Measurements from ENCODE around the gene WBP2NL. TPM values are rescaled to one million over a fixed set of nuclear protein-coding genes. Genes with fewer than 3 reads are reported as not detected.

Gene WBP2NL
- total RNA-seq, 1 experiment from 2014 or later: 0.22 TPM

DNA sequence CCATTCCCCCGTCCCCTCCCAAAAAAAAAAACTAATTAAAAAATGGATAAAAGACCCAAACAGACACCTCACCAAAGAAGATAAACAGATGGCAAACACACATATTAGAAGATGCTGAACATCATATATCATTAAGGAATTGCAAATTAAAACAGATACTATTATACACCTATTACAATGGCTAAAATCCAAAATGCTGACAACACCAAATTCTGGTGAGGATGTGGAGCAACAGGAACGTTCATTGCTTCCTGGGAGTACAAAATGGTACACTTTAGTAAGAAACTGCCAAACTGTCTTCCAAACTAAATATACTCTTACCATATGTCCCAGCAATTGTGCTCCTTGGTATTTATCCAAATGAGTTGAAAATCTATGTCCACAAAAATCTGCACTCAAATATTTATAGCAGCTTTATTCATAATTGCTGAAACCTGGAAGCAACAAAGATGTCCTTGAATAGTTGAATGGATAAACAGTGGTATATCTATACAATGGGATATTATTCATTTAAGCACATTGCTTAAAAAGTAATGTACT is 52.1 kb downstream of the WBP2NL start:
- H2AK5ac ChIP-seq (ENCODE audit: insufficient read length, low read length): no peak overlapping the region
- H2BK20ac ChIP-seq (ENCODE audit: low read depth, low read length, poor library complexity, severe bottlenecking): no peak overlapping the region
- H3T11ph ChIP-seq (ENCODE audit: low read length): no peak overlapping the region
- DNase-seq: no peak
- H3K27ac Mint-ChIP-seq: no peak overlapping the region
- no peak overlapping the region for H4K8ac ChIP-seq (replicated peaks; ENCODE audit: insufficient read length, low read depth, low read length)
- H3K14ac ChIP-seq (ENCODE audit: insufficient read depth, low read length): no peak overlapping the region
- no peak overlapping the region for H4K91ac ChIP-seq (ENCODE audit: insufficient read length, low read depth, low read length)
- no peak overlapping the region for H2AFZ ChIP-seq (ENCODE audit: low read length)
- H3K4me1 ChIP-seq (ENCODE audit: insufficient read depth, low read length): no peaks in the 10 kb centered on the region
- H4K20me1 ChIP-seq (ENCODE audit: control insufficient read depth, insufficient read depth, insufficient read length): no peaks in the 10 kb centered on the region
- no peak overlapping the region for H2BK15ac ChIP-seq (ENCODE audit: low read depth, low read length)
- no CpG with 5 or more reads among the region's 2 CpGs for WGBS (ENCODE audit: extremely low coverage, insufficient read length, low lambda C conversion rate)
- H3K9me3 Mint-ChIP-seq: no peaks in the 10 kb centered on the region
- no peaks in the 10 kb centered on the region for H3K27me3 ChIP-seq (ENCODE audit: insufficient read depth, low read length)
- H2BK5ac ChIP-seq (ENCODE audit: insufficient read length, low read length): no peak overlapping the region
- no peaks in the 10 kb centered on the region for H3K23me2 ChIP-seq (ENCODE audit: insufficient read length, low read depth, low read length, poor library complexity, severe bottlenecking)
- H3K4me1 Mint-ChIP-seq: no peaks in the 10 kb centered on the region
- no peak overlapping the region for H2BK120ac ChIP-seq (ENCODE audit: low read depth, low read length, poor library complexity, severe bottlenecking)
- no peaks in the 10 kb centered on the region for H3K27me3 Mint-ChIP-seq (ENCODE audit: low read depth)
- H3K23ac ChIP-seq (ENCODE audit: insufficient read length, low read depth, low read length): no peak overlapping the region
- no peak overlapping the region for H3K9ac ChIP-seq (ENCODE audit: extremely low read depth, insufficient read length, low read length)
- H3K9me3 ChIP-seq (ENCODE audit: control insufficient read depth, low read depth, low read length): no peaks in the 10 kb centered on the region
- no peak overlapping the region for H3K18ac ChIP-seq (ENCODE audit: insufficient read length, low read depth, low read length)
- H3K4me3 Mint-ChIP-seq: no peak overlapping the region
- TF ChIP-seq, protein P1, sequence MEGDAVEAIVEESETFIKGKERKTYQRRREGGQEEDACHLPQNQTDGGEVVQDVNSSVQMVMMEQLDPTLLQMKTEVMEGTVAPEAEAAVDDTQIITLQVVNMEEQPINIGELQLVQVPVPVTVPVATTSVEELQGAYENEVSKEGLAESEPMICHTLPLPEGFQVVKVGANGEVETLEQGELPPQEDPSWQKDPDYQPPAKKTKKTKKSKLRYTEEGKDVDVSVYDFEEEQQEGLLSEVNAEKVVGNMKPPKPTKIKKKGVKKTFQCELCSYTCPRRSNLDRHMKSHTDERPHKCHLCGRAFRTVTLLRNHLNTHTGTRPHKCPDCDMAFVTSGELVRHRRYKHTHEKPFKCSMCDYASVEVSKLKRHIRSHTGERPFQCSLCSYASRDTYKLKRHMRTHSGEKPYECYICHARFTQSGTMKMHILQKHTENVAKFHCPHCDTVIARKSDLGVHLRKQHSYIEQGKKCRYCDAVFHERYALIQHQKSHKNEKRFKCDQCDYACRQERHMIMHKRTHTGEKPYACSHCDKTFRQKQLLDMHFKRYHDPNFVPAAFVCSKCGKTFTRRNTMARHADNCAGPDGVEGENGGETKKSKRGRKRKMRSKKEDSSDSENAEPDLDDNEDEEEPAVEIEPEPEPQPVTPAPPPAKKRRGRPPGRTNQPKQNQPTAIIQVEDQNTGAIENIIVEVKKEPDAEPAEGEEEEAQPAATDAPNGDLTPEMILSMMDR (conservative IDR thresholded peaks at IDR 0.05): no peak
- no peak overlapping the region for H4K5ac ChIP-seq (ENCODE audit: insufficient read length, low read depth, low read length)
- no peaks in the 10 kb centered on the region for H3K36me3 Mint-ChIP-seq (ENCODE audit: insufficient read depth in 1 of 3, low read depth in 3 of 3)
- H3K4me2 ChIP-seq (ENCODE audit: insufficient read depth, insufficient read length, low read length): no peak overlapping the region
- no peaks in the 10 kb centered on the region for H3K79me2 ChIP-seq (ENCODE audit: insufficient read depth, low read length)
- H3K27ac ChIP-seq (ENCODE audit: insufficient read length, low read depth, low read length): no peak overlapping the region
- H2BK12ac ChIP-seq (ENCODE audit: insufficient read length, low read depth, low read length): no peak overlapping the region
- H3K56ac ChIP-seq (ENCODE audit: insufficient read length, low read depth, low read length): no peak overlapping the region
- no peak overlapping the region for H3K4ac ChIP-seq (ENCODE audit: low read depth, low read length)
- no peaks in the 10 kb centered on the region for H3K79me1 ChIP-seq (ENCODE audit: insufficient read depth, low read depth, low read length, poor library complexity, severe bottlenecking)
